Measurements from ENCODE around the gene G6PC2.
"Not testable (repeated sequence)": the region's sequence is repeated elsewhere in the genome, so short reads cannot be mapped to it uniquely, and the experiment has no call there.

Gene G6PC2

GRCh38 chr2:168907940-168908662, 7.0 kb downstream of the G6PC2 start:
- no peak for DNase-seq

- no peak for DNase-seq
These were observed 9.2 kb downstream of the G6PC2 start for GRCh38 chr2:168910330-168910729.

DNA sequence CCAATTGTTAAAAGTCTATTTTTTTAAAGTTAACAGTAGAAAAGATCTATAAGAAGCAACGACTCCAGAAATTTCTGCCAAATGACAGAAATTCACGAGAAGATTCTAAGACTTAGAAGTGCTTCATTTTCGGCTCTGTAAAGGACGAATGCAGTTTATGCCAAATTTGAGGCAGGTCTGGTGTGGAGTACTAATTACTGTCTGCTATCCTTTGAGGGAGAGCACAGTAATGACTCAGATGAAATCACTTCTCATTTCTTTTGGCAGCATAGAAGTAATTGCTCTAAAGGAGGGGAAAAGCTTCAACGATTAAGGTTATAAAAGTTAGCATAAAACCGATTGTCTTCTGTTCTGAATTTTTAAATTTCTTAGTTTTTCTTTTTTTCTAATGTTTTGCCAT, 11.4 kb downstream of the G6PC2 start:
- peak; percentile 34 for DNase-seq

DNA sequence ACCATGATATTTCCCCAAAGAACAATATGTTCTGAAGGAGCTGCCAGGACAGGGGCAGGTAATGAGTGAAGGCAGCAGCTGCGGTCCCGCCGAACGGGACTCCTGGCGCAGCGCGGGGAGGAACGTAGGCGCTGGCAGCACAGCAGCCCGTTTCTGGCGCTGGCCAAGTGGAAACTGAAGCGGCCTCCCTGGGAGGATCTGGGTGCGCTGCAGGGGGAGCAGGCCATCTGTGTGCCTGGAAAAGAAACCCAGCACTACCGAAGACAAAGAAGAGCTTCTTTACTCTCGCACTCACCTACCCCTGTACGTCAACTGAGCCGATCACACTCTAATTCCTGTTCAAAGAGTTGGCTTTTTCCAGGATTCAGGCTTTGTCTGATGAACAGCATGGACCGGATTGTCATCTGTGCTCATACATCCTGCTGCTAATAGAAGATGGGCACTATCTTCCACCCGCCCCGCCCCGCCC, 11.8 kb downstream of the G6PC2 start:
- peak; percentile 79 for DNase-seq

GRCh38 chr2:168913495-168913894, 12.4 kb downstream of the G6PC2 start:
- peak; percentile 48 for DNase-seq

DNA sequence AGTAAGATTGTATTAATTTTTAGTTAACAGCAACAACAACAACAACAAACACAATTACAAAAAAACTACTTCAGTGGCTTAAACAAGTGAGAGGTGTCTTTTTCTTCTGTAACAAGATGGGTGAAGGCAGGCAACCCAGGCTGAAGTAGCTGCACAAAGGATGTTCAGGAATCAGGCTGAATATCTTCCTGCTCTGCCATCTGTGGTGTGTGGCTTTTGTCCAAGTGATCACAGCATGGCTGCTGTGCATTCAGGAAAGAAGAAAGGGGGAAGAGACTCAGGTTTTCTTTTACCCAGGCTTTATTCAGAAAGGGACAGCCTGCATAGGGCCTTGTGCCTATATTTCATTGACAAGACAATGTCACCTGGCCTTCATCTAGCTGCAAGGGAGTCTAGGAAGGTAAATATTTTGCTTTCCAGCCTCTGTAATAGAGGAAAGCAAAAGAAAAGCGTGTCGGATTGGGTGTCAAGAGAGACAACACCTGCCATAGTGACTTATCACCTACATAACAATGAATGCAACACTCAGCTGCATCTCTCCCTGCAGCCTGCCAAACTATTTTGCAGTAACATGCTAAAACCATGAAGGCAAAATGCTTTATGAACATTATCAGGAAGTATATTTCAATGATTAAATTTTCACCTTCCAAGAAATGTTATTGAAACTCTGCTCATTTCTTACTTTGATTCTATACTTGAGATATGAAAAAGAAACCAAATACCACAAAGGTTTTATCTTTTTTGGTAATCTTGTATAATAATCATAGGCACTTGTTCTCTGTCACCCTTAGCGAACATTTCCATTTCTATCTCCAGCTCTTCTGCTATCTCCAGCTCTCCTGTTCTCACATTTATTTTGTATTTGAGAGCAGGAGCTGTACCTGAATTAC, 14.6 kb downstream of the G6PC2 start:
- DNase-seq = peak; percentile 13

DNA sequence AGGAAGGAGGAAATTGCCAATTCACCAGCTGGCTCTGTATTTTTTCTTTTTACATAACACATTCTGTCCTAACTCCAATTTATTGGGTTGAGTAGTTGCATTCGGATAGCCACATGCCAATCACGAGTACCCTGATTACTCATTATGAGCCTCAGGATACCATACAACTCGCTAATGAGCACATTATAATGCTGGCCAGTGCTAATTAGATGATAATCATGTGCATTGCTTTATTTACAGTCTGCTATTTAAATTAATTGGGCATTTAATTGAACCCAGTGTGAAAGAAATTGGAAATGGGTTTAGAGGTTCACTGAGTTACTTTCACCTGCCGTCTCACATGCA, 15.2 kb downstream of the G6PC2 start:
- DNase-seq = no peak

DNA sequence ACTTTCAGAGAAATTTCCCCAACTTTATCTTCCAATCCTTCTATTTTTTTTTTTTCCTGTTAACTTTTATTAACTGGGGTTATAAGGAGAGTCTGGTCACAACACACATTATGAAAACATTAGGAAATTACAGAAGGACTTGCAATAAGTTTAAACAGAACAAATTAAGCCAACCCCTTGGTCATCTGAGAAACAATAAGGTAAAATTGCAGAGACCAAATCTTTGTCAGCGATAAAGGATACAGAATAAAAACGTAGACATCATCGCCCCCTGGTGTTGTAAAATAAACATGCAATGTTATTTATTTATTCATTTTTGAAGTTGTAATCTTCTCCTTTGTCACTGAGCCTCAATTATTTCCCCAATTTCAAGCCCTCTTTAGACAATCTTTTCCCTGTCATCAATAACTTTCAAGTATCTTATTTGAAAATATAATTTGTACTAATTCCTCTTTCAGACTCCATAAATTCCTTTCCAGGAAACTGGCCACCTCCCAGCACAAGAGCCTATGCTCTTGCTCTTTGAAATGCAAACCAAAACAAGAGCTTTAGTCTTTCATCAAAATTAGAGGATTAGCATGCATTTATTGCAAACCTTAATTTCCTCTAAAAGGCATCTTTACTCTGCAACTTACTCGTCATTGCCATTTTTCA, 19.5 kb downstream of the G6PC2 start:
- DNase-seq = peak; percentile 71

- no peak for DNase-seq
These were observed 25.7 kb downstream of the G6PC2 start for GRCh38 chr2:168926621-168927386.

DNA sequence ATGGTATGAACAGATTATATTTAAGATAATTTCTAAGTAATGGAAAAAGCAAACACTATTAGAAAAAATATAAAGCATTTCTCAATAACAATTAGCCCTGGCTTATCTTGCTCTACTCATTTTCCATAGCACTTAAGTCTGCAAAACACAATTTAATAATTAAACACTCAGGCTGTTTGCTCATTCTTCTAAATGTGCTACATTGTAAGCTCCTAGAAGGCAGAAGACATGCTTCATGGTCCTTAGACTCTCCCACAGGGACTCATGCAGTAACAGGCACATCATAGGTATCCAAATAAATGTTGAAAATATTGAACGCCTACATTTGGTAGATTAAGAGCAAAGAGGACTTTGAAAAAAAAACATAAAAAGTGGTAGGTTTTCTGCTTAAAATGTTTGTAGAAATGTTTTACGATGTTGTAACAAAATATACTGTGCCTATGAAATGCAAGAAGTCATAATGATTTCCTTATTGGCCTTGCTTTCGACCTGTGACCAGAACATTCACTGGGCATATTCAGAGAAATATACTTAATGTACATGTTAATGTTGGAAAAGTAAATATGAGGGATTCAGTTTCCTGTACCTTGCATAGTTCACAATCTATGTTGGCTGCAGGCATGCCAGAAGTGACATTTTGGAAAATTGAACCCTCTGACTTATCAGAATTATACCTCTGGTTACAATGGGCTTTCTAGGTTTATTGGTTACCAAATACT, 27.2 kb downstream of the G6PC2 start:
- DNase-seq = no peak

- DNase-seq = no peak
These were observed 27.9 kb downstream of the G6PC2 start for GRCh38 chr2:168929031-168929430.

GRCh38 chr2:168930242-168930641, 29.2 kb downstream of the G6PC2 start:
- no peak for DNase-seq

DNA sequence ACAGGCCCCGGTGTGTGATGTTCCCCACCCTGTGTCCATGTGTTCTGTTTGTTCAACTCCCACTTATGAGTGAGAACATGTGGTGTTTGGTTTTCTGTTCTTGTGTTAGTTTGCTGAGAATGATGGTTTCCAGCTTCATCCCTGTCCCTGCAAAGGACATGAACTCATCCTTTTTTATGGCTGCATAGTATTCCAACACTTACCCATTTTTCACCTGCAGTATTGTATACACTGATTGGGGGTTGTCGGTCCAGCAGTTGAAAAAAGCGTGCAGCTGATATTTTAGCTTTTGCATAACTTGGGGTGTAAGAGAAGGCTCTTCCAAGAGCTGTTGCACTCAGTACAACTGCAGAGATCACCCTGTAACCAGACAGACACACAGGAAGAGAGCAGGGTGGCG, 31.1 kb downstream of the G6PC2 start:
- not testable (repeated sequence) for DNase-seq

DNA sequence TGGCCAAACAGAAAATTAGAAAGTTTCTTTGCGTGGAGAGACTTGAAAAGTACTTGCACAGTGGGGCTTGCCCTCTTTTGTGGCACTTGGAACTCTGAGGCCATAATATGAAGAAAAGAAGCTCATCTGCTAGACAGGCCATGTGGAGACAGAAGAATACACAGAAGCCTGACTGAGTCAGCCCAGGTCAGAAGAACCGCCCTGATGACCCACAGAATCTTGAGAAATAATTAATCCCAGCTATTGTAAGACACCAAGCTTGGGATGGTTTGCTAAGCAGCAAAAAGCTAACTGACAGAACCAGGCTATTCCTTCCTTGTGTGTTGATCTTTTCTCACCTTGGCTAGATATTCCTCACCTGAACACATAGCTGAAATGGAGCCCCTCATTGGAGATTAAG, 33.7 kb downstream of the G6PC2 start:
- no peak for DNase-seq

- no peak for DNase-seq
These were observed 34.9 kb downstream of the G6PC2 start for GRCh38 chr2:168935810-168936581.

GRCh38 chr2:168939061-168939460, 38.0 kb downstream of the G6PC2 start:
- no peak for DNase-seq

GRCh38 chr2:168939918-168940317, 38.8 kb downstream of the G6PC2 start:
- DNase-seq = no peak

DNA sequence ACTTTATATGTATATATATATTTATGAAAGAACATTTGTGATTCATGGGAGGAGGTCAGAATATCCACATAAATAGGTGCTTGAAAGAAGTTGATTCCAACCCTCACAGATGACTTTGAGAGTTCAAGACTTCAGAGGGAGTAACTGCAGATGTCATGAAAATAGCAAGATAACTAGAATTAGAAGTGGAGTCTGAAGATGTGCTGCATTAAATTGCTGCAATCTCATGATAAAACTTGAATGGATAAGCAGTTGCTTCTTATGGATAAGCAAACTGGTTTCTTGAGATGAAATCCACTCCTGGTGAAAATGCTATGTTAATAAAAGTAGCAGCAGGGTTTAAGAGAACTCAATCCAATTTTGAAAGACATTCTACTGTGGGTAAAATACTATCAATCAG, 40.2 kb downstream of the G6PC2 start:
- no peak for DNase-seq

- peak; percentile 8 for DNase-seq
These were observed 43.0 kb downstream of the G6PC2 start for GRCh38 chr2:168944065-168944464.

DNA sequence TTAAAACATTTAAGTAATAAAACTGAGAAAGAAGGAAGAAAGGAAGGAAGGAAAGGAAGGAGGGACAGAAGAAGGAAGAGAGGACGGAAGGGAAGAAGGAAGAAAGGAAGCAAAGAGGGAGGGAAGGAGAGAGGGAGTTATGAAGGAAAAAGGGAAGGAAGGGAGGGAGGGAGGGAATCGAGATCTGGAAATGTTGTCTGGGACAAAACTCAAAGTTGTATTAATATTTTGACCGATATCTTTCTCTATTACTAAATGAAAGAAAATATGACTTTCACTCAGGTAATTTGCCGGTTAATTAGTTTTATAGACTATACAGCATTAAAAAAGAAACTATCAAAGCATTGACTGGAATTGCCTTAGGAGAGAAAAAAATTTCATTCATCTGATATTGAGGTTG, 44.4 kb downstream of the G6PC2 start:
- no peak for DNase-seq

GRCh38 chr2:168948621-168949212, 47.6 kb downstream of the G6PC2 start:
- peak; percentile 65 for DNase-seq
